ENCODE results near the gene FOSL1. TPM values are rescaled to one million over a fixed set of nuclear protein-coding genes. Genes with fewer than 3 reads are reported as not detected.
"Not testable (repeated sequence)": the region's sequence is repeated elsewhere in the genome, so short reads cannot be mapped to it uniquely, and the experiment has no call there.

FOSL1 gene
- total RNA-seq, 1 donor: 24.5 TPM

DNA sequence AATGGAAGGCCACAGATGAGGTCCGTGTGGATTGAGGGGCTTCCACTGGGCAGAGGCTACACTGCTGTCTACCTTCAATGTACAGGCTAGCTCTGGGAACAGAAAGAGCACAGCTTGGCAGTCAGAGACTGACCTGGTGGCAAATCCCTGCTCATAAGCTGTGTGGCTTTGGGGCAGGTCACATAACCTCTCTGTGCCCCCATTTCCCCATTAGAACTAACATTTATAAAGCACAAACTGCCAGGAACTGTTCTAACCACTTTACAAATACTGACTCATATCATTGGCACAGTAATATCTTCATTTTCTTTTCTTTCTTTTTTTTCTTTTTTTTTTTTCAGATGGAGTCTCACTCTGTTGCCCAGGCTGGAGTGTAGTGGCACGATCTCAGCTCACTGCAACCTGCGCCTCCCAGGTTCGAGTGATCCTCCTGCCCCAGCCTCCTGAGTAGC, 3.1 kb downstream of the FOSL1 start:
- no peak for DNase-seq (ENCODE audit: low read depth in 2 of 3, low spot score in 2 of 3)

DNA sequence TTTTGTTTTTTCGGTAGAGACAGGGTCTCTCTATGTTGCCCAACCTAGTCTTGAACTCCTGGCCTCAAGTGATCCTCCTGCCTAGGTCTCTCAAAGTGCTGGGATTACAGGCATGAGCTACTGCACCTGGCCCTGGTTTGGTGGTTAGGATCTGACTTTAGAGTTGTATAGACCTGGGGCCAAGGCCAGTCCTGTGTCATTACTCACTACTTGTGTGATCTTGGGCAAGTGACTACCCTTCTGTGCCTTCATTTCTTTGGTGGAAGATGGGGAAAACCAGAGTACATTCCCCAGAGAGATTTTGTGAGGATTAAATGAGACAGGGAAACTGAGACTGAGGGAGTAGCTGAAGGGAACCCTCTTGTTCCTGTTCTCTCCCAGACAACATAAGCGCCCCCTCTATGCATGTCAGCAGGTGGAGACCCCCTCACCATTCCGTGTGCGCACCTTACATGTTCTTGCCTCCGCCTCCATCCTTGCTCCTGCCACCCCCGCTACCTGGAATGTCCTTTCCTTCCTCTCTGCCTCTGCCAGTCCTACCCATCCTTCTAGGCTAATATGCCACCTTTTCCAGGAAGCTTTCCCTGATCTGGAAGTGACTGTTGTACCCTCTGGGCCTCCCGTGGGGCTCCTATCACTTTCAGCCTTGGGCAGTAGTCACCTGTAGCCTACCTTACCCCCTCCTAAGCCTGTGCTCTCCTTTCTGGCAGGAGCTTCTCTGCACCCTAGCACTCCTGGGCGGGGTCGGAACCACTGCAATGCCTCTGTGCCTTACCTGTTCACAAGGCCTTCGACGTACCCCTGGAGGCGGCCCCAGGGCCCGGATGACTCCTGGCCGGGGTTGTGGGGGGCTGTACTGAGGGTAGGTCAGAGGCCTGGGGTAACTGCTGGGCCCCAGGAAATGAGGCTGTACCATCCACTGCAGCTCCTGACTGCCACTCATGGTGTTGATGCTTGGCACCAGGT, 3.9 kb downstream of the FOSL1 start:
- DNase-seq (ENCODE audit: low read depth in 2 of 3, low spot score in 2 of 3): no peak

DNA sequence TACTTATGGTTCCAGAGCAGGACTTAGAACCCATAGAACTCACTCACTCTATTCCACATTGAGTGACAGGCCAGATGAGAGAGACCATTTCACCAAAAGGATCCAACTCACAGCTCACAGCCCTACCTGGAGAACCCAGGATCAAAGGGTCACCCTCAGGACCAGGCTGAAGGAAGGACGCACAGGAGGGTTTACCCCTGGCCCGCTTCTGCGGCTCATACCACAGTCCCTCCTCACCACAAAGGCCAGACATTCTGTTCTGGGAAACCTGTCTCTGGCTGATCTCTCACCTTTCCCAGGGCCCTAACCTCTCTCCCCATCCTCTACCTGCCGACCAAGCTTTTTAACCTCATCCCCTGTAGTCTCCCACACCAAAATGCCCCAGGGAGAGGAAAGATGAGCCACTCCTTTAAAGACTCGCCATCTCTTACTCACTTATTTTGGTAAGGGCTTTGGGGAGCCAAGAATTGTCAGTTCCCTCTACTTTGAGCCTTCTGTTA, 4.7 kb downstream of the FOSL1 start:
- no peak for DNase-seq (ENCODE audit: low read depth in 2 of 3, low spot score in 2 of 3)

DNA sequence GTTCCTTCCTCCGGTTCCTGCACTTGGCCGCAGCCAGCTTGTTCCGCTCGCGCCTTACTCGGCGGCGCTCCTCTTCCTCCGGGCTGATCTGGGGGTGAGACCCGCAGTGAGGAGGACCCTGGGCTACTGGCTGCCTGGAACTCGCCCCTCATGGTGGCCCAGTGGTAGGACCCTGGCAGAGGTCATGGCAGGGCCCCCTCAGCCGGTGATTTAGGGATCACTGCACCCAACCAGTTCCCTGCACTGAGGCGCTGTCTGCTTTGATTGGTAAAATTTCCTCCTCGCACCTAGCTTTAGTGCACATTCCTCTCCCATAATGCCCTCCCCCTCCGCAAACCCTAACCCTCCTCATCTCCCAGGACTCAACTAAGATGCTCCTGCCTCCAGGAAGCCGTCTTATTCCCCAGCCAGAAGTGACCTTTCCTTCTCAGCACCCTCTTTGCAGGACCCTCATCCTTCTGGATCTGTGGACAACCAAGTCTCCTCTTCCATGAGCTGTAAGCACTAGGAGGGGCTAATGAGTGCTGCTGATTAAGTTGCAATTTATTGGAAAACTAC, 6.1 kb downstream of the FOSL1 start:
- peak in 2 of 3 donors; percentile 56 to 71 for DNase-seq (ENCODE audit: low read depth in 2 of 3, low spot score in 2 of 3)

DNA sequence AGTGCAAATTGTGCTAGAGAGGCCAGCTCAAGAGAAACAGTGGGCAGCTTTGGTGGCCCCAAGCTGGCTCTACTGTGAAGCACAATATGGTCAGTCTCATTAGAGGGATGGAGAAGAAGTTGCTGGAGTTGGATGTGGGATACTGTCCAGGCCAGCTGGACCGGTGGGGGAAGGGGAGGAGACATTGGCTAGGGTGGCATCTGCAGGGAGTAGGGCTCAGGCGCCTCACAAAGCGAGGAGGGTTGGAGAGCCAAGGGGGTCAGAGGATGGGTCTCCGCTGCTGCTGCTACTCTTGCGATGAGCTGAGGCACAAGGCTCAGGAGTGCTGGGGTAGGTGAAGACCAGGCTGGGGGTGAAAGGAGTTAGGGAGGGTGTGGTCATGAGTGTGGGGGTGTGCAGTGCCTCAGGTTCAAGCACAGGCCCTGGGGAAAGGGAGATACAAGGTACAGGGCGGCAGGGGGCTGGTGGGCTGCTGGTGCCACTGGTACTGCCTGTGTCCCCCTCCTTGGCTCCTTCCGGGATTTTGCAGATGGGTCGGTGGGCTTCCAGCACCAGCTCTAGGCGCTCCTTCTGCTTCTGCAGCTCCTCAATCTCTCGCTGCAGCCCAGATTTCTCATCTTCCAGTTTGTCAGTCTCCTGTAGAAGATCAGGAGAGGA, 7.4 kb downstream of the FOSL1 start:
- no peak for DNase-seq (ENCODE audit: low read depth in 2 of 3, low spot score in 2 of 3)

DNA sequence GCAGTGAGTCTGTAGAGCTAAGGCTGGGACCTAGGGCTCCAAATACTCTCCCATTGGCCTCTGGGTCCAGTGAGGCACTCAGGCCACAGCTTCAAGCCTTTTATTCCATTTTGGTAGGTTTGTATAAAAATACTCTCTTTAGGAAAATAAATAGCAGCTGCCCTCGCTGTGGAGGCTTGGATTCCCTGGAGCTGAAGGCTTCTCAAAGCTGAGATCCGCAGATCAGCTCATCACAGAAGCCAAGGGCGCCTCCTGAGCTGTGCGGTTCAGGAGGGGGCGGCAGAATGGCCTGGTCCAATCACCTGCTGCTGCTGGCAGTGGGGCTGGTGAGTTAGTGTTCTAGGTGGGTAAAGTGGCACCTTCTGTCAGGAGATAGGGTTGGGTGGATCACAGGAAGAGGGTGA, 8.0 kb downstream of the FOSL1 start:
- not testable (repeated sequence) for DNase-seq (ENCODE audit: low read depth in 2 of 3, low spot score in 2 of 3)

DNA sequence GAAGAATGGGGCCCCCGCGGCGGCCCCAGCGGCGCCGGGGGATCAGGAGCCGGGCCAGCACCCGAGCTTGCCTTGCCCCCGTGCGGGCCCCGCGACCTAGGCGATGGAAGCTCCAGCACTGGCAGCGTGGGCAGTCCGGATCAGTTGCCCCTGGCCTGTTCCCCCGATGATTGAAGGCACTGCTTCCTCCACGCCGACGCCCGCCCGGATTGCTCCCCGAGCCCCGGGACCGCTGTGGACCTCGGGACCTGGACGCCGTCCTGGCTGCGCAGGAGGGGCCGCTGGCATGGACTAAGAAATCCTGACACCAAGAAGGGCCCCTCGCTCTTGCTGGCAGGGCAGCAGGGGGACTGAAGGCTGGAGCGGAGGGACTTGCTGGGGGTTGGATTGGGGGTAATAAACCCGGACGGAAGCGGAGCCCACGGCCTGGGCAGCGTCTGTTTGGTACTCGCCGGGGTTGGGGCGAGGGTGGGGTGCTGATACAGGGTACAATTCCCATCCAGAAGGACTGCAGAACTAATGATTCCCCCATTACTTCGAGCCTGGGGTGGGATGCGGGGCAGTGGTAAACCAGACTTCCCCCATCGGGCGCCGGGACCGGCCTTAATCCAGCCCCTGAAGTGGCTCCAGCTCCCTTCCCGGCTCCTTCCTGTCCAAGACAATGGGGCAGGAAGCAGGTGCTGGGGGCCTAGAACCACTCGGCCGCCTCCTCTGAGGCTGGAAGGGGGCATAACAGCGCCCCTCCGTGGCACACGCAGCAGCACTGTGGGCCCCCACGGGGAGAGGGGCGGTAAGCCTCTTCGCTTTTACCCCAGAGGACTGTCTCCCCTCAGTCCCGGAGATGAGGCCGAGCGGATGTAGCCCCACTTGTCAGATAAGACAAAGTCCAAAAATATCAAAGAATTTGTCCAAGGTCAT, 8.7 kb downstream of the FOSL1 start:
- DNase-seq (ENCODE audit: low read depth in 2 of 3, low spot score in 2 of 3): peak in 1 of 3 donors; percentile 48

DNA sequence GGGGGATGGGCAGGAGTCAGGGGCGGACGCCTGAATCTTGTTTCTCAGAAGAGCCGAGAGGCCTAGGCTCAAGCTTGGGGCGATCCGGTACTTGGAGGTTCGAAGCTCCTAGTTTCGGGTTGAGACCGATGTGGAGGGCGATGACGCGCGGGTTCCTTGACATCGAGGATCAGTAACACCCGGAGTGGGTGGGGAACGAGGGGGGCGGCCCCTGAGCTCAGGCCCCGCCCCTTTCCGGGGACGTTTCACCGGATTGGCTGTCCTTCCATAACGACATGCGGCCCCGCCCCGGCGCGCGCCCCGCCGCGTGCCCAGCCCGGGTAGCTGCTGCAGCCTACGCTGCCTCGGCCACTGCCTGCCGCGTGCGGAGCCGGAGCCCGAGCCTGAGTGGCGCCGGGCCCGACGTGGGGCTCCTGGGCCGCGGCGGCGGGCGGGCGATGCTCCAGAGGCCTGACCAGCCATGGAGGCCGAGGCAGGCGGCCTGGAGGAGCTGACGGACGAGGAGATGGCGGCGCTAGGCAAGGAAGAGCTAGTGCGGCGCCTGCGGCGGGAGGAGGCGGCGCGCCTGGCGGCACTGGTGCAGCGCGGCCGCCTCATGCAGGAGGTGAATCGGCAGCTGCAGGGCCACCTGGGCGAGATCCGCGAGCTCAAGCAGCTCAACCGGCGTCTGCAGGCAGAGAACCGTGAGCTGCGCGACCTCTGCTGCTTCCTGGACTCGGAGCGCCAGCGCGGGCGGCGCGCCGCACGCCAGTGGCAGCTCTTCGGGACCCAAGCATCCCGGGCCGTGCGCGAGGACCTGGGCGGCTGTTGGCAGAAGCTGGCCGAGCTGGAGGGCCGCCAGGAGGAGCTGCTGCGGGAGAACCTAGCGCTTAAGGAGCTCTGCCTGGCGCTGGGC, 9.6 kb downstream of the FOSL1 start, which contains the start of gene CCDC85B:
CCDC85B (plus strand) TSS at position 350 of the 895 bp plus-strand sequence; CDS start at position 461, 111 bp downstream.
- DNase-seq (ENCODE audit: low read depth in 2 of 3, low spot score in 2 of 3): peak; percentile 94 to 95 (median 95)

DNA sequence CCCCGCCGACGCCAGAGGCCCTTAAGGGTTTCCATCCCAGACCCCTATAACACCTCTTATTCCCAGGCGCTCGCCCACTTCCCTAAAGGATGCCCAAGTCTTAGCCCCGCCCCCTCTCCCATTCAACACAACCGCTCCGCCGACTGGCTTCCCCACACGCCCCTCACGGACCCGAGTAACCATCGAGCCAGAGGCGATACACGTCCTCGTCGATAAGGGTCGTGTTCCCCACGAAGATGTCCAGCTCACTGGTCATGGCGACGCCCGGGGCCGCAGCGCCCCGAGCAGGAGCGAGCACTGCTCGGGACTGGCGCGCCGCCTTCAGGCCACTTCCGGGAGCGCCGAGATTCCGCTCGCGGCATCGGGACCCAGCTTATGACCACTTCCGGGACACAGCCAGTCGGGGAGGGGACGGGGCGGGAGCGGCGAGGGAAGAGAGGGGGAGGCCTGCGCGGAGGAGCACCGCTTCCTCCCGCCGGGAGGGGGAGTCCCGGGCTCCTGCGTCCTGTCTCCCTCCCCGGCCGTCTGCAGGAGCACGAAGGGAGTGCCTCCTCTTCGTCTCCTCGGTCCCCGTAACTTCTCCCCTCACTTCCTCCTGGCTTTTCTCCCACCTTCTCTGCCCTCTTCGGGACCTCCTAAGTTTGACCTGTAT, 11.9 kb downstream of the FOSL1 start, which contains the start of gene FIBP:
FIBP (minus strand) TSS at position 309 of the 652 bp plus-strand sequence; CDS start at position 256, 53 bp downstream.
- peak; percentile 91 to 98 (median 97) for DNase-seq (ENCODE audit: low read depth in 2 of 3, low spot score in 2 of 3)

DNA sequence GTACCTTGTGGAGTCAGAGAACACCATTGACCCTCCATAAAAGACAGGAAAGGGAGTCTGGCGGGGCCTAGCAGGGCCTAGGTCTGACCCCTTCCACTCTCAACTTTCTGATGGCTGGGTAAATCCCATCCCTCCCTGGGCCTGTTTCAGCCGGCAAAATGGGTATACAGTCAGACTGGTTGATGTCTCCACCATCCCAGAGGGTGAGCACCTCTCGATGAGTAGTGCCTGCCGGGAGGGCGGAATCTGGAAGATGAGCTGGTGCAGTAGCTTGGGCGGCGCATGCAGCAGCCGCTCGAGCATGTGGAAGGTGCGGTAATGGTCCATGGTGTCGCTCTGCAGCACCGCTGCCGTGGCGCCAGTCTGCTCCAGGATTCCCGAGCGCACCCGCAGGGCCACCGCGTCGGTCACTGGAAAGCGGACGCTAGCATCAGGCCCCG, 12.4 kb downstream of the FOSL1 start:
- DNase-seq (ENCODE audit: low read depth in 2 of 3, low spot score in 2 of 3): no peak

DNA sequence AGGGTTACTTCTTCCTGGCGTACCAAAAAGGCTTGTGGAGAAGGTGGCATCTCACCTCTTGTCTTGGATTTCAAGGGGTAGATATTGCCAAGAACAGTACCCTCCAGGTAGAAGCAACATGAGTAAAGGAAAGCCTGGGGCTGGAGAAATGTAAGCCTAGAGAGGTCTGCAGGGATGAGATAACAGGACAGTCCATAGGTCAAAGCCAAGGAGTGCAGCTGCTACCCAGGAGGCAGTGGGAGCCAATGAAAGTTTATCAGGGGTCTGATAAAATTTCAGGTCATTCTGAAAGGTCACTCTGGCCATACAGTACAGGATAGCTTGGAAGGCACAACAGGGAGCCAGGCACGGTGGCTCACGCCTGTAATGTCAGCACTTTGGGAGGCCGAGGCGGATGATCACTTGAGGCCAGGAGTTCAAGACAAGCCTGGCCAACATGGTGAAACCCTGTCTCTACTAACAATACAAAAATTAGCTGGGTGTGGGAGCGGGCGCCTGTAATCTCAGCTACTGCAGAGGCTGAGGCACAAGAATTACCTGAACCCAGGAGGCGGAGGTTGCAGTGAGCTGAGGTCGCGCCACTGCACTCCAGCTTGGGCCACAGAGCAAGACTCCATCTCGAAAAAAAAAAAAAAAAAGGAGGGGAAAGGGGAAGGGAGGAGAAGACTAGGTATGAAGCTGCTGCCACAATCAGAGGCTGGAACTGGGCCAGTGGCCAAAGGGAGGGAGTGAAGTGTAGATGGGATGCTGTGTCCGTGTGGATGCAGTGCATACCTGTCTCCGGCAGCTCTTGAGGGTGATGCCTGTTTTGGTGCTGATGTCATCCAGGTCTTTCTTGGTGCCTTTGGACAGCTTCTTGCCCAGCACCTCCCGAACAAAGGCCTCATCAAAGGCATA, 13.1 kb downstream of the FOSL1 start:
- DNase-seq (ENCODE audit: low read depth in 2 of 3, low spot score in 2 of 3): no peak

DNA sequence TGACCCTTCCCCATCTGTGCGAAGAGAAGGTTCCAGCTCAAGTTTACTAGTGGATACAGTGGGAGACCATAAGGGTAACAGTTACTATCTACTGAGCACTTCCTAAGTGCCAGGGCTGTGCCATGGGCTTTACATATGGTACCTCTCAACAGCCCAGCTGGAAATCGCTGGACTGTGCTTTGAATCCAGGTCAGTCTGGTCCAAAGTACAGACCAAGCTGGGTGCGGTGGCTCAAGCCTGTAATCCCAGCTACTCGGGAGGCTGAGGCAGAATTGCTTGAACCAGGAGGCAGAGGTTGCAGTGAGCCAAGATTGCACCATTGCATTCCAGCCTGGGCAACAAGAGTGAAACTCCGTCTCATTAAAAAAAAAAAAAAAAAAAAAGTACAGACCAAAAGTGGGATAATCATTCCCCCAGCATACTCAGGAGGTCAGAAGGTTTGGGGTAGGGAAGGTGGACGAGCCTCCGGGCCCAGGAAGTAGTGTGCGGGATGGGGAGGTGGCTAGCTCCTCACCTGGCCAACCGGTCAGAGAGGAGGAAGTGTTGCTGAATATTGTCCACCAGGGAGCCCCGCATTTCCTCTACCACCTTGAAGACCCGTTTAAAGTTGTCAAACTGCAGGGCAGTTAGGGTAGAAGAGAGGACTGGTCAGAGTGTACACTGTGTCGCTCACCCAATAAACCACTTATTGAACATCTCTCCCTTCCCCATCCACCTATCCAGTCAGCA, 14.2 kb downstream of the FOSL1 start:
- DNase-seq (ENCODE audit: low read depth in 2 of 3, low spot score in 2 of 3): no peak

DNA sequence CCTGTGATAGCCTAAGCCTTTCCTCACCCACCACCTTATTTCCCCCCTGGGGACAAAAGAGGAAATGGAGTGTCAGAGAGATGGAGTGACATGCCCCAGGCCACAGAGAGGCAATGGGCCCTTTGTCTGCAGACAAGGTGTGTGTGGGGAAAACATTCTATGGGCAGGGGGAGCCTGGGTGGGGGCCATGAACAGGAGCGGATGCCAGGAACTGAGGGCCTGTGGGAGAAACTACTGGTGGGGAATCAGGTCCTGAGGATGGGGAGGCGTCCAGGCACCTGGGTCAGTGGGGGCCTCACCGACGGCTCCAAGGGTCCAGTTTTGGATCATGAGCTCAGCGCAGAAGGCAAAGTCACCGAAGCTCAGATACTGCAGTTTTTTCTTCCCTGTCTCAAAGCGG, 15.0 kb downstream of the FOSL1 start:
- DNase-seq (ENCODE audit: low read depth in 2 of 3, low spot score in 2 of 3): no peak

DNA sequence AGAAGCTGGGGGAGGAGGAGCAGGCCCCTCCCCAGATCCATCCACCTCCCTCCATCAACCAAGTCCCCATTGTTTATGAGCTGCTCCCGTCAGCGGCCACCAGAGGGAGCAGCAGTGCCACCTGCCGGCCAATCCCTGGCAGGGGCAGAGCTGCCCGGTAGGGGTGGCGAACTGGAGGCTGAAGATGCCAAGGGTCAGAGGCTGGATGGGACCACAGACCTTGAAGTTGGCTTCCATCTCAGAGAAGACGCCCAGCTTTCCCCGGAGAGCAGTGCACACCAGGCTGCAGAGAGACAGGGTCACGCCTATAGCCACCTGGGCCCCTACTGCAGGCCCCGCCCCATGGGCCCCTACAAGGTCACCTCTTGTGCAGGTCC, 15.5 kb downstream of the FOSL1 start:
- peak; percentile 69 to 84 (median 81) for DNase-seq (ENCODE audit: low read depth in 2 of 3, low spot score in 2 of 3)

DNA sequence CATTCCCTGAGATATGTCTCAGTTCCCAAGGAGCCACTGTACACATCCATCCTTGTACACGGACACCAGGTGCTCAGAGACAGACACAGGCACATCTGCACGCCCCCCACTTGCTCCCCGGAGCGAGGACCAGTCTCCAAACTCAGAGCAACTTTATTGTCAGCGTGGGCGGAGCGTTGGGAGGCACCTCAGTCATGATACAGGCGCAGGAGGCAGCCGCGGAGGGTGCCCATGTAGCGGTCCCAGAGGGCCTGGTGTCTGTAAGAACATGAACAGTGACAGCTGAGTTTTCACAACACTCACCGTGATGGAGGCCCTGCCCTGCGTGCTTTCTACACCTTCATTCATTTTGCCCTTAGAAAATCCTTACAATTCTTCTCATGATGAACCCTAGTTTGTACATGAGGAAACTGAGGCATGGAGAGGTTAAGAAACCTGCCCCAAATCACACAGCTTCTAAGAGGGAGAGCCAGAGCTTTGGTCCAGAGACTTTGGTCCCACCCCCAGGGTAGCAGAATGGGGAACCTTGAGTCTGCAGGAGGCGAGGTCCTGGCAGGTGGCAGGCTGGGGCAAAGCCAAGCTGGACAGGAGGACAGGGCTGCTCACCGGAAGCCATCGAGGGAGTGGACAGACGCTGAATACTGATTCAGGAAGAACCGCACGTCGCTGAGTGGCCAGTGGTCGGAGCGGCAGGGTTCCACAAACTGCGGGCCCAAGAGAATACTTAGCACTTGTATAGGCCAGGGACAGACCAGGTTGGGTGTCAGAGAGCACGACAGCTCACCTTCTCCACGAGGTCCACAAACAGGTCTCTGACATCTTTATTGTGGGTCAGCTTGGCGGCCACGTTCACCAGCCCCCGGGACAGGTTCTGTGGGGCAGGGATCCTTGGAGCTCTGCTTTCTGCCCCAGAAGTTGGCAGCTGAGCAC, 16.1 kb downstream of the FOSL1 start:
- no peak for DNase-seq (ENCODE audit: low read depth in 2 of 3, low spot score in 2 of 3)

All from hematopoietic multipotent progenitor cell (in vitro differentiated cells).